GM21576 (cell line): Measurements from ENCODE around the gene GCNT1.
A peak's percentile ranks its signal among the peaks of the same experiment; 100 is the strongest.
"Not testable (repeated sequence)": the region's sequence is repeated elsewhere in the genome, so short reads cannot be mapped to it uniquely, and the experiment has no call there.

Experiments used
- ATAC-seq: cut with Tn5 transposase; IDR thresholded peaks from one replicate; pipeline ENCODE4 v1.9.1; 2021; ENCODE audit warnings: mild to moderate bottlenecking, moderate library complexity; ENCODE audit not compliant: unreplicated experiment

Gene GCNT1

DNA sequence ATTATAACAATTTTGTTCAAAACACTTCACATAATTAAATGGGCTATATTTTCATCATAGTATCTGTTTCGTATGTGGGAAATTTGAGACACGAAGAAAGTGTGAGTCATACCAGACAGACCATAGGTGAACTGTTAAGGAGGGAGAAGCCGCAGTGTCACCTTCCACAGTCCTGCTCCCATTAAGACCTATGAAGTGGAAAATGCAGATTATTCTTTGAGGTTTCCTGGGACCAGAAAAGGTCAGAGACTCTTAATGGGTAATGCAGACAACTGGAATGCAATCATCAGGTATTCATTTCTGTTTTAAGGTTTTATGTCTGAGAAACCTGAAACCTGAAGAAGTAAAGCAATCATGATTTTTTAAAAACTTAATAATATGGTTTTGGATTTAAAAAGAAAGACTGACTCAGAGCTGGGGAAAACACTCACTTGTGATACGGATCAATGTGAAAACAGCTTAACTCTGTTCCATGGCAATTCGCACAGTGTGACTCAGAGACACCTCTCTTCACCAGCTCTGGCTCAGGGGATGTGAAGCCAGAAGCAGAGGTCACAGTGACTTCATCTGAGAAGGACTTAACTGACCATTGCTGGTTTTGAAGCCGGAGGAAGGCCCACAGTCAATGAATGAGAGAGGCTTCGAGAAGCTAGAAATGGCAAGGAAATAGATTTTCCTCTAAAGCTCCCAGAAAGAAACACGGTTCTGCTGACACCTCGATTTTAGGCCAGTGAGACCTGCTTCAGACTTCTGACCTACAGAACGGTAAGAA lies 17.2 kb upstream of the GCNT1 start:
- ATAC-seq: peak; percentile 59

DNA sequence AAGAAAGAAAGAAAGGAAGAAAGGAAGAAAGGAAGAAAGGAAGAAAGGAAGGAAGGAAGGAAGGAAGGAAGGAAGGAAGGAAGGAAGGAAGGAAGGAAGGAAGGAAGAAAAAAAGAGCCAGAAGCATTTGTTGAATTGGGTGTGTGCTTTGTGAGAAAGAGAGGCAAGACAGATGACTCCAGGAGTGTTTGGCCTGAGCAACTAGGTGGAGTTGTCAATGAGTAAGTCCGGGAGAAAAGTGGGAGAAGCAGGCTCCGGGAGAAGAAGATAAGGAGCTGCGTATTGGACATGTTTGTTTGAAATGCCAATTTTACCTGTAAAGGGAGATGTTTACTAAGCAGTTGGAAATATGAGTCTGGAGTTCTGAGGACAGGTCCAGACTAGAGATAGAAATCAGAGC lies 15.1 kb upstream of the GCNT1 start:
- no peak for ATAC-seq

DNA sequence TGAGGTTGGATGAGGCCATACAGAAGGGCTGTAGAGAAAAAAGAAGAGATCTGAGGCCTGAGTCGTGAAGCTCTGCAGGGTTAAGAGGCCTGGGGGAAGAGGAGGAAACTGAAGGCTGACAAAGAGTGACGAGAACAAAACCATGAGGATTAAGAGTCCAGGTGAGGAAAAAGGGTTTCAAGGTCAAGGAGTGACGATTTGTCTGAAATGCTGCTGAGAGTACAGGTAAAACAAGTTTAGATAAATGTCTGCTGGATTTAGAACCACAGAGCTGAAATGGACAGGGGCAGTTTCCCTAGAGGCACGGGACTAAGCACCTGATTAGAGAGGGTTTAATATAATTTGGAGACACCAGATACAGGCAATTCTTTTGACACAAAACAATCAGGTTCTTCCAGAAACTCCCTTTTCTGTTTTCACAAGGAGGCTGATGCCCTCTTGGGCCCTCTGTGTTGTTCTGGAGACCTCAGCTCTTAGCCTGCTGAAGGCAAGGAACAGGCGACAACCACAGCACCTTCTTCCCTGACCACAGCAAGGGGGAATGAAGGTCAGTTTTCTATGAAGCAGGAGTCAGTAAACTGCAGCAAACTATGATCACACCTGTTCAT lies 14.6 kb upstream of the GCNT1 start:
- no peak for ATAC-seq

DNA sequence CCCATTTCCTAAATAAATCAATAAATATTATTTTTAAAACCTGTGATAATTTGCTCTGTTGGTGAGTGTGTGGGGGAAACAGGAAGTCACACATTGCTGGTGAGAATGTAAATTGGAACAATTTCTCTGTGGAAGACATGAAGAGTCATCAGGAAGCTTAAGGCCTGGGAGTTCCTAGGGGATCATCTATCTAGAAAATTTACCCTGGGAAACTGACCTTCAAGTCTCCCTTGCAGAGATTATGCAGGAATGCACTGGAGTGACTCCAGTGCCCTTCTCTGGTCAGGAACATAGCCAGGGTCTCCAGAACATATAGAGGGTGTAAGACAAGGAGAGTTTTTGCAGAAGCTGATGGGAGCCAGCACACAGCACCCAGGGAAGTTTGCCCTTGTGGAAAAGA lies 13.0 kb upstream of the GCNT1 start:
- ATAC-seq: no peak

DNA sequence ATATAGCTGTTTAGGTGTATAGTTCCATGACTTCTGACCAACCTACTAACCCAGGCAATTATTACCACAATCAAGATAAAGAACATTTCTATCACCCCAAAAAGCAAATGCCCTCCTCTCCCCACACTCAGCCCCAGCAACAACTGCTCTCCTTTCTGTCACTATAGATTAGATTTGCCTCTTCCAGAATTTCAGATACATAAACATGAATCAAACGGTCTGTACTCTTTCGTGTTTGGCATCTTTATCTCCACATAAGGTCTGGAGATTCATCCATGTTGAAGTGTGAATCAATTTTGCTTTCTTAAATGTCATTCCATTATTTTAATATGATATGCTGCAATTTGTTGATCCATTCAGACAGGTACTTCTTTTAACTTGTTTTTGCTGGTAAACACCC lies 10.5 kb upstream of the GCNT1 start:
- ATAC-seq: no peak

DNA sequence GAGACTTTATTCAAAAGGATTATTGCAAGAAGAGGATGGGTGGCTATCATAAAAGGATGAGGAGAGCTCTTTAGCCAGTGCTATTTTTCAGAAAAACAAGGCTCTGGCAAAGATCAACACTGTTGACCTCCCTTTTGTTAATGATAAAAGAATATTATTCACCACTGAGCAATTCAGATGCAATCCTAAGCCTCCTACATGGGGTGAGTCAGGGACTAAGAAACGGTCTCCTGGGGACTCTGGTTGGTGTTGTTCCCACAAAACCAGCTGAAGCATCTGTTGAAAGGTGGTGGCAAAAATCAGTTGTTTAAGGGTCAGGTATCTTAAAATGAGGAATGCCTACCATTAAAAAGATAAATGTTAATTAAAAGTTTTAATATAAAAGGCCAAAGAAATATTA lies 7.7 kb upstream of the GCNT1 start:
- no peak for ATAC-seq

DNA sequence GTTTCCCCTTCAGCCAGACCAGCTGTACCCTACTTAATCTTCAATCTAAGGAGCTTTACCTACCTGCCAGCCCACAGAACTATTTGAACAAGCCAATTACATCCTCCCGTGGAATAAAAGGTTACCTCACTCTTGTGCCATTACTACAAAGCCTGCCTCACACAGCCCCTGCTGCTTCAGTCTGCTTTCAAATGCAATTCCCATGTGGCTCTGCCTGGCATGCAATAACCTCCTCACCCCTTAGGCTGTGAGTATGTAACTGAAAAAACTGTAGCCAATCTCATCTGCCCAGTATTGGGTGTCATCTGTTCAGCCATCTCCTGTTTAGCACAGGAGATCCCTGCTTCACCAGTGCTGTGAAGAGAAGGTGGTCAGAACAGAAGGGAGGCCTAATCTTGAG lies 6.1 kb upstream of the GCNT1 start:
- no peak for ATAC-seq

DNA sequence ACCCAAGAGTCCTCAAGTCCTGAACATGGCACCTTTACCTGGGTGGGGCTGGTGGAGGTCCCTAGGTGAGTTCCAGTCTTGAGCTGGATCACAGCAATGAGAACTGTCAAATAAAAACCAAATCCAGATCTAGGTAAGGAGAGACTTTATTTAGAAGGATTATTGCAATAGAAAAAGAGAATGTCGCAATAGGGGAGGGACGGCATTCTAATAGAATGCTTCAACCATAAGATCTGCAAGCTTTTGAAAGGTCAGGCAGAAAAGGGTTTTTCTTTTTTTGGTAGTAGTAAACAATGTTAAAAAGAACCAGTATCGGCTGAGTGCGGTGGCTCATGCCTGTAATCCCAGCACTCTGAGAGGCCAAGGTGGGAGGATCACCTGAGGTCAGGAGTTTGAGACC lies 5.2 kb upstream of the GCNT1 start:
- no peak for ATAC-seq

DNA sequence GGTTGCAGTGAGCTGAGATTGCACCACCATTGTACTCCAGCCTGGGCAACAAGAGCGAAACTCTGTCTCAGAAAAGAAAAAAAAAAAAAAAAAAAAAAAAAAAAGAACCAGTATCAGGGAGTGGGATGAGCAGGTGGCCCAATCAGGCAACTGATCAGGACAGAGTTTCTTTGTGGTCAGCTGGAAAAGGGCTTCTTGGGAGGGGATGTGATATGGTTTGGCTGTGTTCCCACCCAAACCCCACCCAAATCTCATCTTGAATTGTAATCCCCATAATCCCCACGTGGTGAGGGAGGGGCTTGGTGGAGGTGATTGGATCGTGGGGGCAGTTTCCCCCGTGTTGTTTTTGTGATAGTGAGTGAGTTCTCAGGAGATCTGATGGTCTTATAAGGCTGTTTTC lies 4.7 kb upstream of the GCNT1 start:
- ATAC-seq: no peak

DNA sequence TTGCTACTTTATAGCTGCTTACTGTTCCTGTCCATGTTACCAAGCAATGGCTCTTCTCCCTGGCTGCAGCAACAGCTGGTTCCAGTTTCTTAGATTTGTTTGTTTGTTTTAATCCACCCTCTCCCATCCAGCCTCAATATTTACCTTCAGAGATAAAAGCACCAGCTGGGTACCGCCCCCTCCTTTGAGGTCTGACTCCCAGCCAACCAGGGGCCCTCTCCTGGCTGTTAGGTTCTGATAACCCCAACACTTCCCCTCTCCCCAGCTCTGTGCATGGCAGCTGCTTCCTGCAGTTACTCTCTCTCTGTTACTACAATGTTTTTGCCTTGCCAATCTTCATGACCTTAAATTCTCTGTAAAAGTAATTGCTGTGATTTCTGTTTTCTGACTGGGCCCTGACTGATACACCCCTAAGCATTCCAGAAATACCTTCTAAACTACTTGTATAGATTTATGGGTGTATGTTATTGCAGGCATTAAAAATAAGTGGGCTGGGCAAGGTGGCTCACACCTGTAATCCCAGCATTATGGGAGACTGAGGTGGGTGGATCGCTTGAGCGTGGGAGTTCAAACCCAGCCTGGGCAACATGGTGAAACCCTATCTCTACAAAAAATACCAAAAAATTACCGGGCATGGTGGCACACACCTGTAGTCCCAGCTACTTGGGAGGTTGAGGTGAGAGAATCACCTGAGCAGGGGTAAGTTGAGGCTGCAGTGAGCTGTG lies 2.6 kb upstream of the GCNT1 start:
- peak; percentile 45 for ATAC-seq

DNA sequence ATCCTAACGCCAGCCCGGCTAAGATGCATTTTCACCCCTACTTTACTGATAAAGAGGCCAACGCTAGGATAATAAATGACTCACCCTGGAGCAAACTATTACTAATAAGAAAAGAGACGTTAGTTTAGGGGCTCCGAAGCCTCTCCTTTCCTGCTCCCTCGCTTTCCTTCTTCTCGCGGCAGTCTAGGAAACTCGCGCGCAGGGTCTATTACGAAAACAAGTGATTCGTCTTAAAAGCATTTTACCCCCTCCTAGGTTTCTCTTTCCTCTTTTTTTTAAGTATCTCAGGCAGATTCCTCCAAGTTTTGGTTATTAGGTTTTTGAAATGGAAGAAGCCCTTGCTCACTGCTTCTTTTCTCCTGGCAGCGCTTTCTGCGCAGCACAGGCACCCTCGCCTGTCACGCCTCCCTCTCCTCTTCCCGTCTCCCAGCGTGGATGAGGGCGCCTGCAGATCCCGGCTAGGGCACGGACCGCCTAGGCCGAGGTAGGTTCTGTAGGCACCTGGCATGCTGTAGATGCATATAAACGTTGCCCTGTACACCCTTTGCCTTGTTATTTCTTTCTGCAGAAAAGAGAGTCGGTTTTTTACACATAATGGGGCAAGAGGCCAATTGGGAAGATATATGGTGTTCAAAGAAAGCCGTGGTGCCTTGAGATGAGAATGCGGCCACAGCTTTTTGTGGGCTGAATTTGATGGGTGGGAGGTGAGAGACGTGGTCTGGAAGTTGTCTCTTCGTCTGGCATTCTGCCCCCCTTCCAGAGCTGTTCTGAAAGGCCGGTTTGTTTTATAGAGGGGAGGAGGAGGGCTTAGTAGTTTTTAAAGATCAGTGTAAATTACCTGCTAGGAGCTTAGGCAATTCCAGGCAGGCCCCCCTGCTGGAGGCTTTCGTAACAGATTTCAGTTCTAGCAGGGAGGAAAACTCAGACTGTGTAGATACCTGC lies 983 bp downstream of the GCNT1 start:
- no peak for ATAC-seq

DNA sequence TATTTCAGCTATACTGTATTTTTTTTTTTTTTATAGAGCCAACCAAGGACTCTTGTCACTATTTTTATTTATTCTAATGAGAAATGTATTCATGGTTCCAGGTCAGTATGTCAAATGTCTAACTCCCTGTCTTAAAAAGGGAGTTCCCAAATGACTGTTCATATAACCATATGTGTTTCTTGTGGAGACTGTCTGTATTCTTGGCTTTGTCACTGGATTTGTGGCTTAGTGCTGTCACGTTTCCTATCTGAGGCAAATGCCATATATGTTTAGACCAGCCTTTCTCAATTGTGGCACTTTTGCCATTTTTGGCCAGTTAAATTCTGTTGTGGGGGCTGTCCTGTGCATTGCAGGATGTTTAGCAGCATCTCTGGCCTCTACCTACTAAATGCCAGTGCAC lies 3.1 kb downstream of the GCNT1 start:
- no peak for ATAC-seq

DNA sequence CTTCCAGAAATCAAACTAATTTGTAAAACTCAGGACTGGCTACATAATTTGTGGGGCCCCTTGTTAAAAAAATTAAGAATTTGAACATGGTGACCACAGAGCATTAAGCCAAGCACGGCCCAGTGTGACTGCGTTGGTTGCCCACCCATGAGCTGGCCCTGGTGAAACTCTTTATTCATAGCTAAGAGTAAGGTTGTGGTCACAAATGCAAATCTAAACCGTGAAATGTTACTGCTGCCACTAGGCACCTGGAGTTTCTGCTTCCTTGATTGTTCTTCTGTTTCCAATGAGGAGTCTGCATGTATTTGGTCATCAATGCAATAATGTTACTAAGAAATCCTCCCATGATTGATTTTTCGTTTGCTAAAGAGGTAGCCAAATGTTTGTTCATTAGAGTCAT lies 4.2 kb downstream of the GCNT1 start:
- peak; percentile 39 for ATAC-seq

DNA sequence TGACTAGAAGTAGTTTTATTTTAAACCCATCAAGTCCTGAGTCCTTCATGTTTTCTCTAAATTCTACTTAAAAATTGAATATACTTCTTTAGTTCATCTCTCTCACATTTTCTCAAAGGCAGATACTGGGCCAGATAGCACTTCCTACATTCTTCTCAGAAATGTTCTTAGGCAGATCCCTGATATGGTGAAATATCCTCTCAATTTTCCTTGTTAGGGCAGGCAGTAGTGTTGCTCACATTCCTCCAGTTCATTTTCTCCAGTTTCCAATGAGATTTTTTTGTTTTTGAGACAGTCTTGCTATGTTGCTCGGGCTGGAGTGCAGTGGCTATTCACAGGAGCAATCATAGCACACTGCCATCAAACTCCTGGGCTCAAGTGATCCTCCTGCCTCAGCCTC lies 5.7 kb downstream of the GCNT1 start:
- ATAC-seq: no peak

DNA sequence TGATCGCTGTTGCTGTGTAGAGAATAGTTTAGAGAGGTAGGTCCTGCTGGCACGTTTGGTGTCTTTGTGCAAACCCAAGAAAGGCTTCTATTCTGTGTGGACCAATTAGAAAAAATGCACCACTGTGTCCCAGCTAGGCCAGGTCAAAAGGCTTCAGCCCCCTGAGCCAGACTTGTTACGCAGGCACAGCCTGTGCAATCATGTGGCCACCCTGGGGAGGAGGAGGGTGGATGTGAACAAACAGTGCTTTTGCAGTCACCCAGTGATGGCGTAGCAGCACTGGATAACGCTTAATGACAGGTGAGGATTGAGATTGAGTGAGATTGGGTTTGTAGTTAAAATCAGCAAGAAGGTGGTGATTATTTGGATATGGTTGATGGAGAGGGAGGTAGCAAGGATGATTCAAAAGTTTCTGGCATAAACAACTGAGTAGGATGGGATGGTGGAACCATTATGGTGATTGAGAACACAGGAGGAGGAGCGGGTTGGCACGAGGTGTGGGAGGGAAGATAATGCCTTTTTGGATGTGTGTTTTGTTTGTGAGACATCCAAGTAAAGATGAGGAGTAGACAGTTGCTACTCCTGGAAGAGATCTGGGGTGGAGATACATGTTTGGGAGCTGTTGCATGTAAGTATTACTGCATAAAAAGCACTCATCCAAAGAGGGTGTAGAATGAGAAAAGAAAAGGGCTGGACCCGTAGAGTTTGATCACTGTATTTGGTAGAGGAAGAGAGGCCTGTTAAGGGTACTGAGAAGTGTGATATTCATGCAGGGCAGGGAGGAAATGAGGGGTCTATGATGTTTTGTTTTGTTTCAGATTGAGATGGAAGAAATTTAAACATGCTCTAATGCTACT lies 6.7 kb downstream of the GCNT1 start:
- no peak for ATAC-seq

DNA sequence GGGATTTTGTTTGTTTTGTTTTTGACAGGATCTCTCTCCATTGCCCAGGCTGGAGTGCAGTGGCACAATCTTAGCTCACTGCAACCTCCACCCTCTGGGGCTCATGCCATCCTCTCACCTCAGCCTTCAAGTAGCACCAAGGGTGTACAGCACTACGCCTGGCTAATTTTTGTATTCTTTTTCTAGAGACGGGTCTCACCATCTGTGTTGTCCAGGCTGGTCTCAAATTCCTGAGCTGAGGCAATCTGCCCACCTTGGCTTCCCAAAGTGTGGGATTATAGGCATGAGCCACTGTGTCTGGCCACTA lies 7.3 kb downstream of the GCNT1 start:
- no peak for ATAC-seq

DNA sequence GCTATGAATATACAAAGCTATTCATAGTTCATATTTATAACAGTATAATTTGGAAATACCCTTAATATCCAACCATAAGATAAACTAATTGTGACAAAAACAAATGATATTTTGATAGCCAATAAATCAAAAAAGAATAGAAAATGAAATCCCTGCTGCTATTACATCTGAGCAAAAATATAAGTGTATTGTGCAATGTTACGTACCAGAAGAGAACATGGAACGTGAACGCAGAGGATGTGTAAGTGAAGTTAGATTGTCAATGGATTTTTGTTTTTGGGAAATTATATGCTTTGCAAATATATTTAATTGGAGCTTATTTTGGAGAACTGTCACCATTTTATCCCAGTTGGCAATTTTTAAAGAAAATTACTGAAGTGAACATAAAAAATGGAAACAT lies 15.4 kb downstream of the GCNT1 start:
- ATAC-seq: no peak

DNA sequence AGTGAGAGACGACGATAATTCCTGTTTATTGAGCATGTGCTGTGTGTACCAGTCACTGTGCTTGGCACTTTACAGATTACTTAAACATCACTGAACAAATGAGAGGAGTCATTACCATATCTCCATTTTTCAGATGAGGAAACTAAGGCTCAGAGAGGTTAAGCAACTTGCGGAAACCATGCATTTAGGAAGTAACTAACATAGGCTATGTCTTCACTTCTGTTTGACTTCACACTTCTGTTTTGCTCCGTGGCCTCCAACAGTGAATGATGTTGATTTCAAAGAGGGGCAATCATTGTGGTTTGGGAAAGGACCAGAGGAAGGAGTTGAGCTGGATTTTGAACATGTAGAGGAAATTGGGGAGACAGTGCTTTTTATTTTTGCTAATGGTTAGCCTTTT lies 16.7 kb downstream of the GCNT1 start:
- ATAC-seq: no peak

DNA sequence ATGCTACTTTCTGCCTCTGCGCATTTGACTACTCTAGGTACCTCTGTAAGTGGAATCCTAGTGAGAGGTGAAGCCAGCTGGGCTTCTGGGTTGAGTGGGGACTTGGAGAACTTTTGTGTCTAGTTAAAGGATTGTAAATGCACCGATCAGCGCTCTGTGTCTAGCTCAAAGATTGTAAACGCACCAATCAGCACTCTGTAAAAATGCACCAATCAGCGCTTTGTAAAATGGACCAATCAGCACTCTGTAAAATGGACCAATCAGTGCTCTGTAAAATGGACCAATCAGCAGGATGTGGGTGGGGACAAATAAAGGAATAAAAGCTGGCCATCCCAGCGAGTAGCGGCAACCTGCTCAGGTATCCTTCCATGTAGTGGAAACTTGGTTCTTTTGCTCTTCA lies 18.8 kb downstream of the GCNT1 start:
- ATAC-seq: not testable (repeated sequence)

DNA sequence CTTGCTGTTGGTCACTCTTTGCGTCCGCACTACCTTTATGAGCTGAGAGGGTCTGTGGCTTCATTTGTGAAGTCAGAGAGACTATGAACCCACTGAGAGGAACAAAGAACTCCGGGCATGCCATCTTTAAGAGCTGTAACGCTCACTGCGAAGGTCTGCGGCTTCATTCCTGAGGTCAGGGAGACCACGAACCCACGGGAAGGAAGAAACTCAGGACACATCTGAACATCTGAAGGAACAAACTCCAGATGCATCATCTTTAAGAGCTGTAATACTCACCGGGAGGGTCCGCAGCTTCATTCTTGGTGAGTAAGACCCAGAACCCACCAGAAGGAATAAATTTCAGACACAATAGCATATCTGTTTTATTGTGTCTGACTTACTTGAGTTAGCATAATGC lies 19.2 kb downstream of the GCNT1 start:
- ATAC-seq: no peak
